WERI-Rb-1 (cell line): ENCODE measurements around the gene GNG7.

Source experiments
- DNase-seq: peaks from one replicate; pipeline ENCODE4 v3.0.0-alpha.2; 2020
- H3K27ac ChIP-seq: fragments of 250-450 bp; sonication (Bioruptor Pico); 2 replicates; pipeline ENCODE4 v1.5.1; 2020; ENCODE audit warnings: mild to moderate bottlenecking, moderate library complexity
- H3K27me3 ChIP-seq: fragments of 250-450 bp; sonication (Bioruptor Pico); 2 replicates; pipeline ENCODE4 v1.5.1; 2021; ENCODE audit warnings: mild to moderate bottlenecking, low read depth, moderate library complexity; ENCODE audit not compliant: insufficient read depth, severe bottlenecking
- H3K36me3 ChIP-seq: fragments of 250-450 bp; sonication (Bioruptor Pico); 2 replicates; pipeline ENCODE4 v1.5.1; 2020; ENCODE audit warnings: mild to moderate bottlenecking, moderate library complexity
- H3K4me3 ChIP-seq: 2 replicates; pipeline ENCODE4 v1.5.1; 2011; ENCODE audit warnings: low read depth, mild to moderate bottlenecking, control low read depth, low read length
- H3K9me3 ChIP-seq: fragments of 250-450 bp; sonication (Bioruptor Pico); 2 replicates; pipeline ENCODE4 v1.5.1; 2021; ENCODE audit warnings: mild to moderate bottlenecking, moderate library complexity; ENCODE audit not compliant: severe bottlenecking
- TF ChIP-seq, protein P1 (sequence below): IDR thresholded peaks from 2 replicates; pipeline ENCODE4 v1.5.1; 2011; ENCODE audit warnings: low read depth, mild to moderate bottlenecking, control low read depth, inconsistent platforms, low read length

Gene GNG7

GRCh38 chr19:2720777-2721569 lies 18.5 kb upstream of the GNG7 start, which contains the start of gene DIRAS1:
Gene DIRAS1, minus strand, starts transcription at chr19:2721372. Its CDS starts 3,566 bp downstream, at chr19:2717806.
- Histone ChIP-seq H3K4me3 (peak within 1 kb of the TSS; percentile 56), H3K27me3 (no peaks in the 10 kb centered on the region), H3K27ac (peak within 1 kb of the TSS; percentile 57), H3K9me3 (peaks cover under 1% of the 10 kb centered on the region), H3K36me3 (peaks cover 7% of the 10 kb centered on the region)
- DNase-seq = peak; percentile 28
- TF ChIP-seq, protein P1, sequence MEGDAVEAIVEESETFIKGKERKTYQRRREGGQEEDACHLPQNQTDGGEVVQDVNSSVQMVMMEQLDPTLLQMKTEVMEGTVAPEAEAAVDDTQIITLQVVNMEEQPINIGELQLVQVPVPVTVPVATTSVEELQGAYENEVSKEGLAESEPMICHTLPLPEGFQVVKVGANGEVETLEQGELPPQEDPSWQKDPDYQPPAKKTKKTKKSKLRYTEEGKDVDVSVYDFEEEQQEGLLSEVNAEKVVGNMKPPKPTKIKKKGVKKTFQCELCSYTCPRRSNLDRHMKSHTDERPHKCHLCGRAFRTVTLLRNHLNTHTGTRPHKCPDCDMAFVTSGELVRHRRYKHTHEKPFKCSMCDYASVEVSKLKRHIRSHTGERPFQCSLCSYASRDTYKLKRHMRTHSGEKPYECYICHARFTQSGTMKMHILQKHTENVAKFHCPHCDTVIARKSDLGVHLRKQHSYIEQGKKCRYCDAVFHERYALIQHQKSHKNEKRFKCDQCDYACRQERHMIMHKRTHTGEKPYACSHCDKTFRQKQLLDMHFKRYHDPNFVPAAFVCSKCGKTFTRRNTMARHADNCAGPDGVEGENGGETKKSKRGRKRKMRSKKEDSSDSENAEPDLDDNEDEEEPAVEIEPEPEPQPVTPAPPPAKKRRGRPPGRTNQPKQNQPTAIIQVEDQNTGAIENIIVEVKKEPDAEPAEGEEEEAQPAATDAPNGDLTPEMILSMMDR = no peak

DNA sequence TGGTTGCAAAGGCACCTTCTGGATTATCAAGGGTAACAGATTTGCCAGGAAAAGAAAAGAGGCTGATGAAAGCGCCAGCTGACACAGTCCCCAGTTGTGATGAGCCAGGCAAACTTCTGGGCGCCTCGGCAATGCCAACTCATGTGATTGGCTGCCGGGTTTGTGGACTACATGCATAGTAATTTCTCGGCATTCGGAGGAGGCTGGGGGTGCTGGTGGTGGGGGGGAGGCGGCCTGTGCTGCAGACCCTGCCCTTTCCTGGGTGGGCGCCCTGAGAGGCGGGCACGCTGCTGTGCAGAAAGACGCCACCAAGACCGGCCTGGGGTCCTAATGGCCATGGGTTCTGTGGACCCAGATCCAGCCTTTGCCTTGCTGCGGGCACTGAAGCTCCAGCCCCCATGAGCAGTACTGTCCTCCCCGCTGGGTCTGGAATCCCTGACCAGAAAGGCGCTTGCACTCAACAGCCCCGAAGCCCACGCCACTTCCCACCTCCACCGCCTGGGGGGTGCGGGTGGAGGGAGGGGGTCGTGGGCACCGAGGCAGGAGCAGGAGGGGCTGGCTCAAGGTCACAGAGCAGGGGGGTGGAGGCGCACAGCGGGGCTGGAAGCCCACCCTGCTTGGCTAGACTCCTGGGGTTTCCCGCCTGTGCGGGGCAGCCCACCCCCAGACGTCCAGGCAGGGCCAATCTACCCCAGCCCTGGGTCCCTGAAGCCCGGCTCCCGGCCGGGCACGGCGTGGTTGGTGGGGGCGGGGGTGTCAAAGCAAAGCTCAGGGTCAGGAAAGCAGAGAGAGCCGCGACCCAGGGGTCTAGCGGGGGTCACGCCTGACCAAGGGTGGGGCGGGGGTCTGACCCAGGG lies 17.7 kb upstream of the GNG7 start:
- TF ChIP-seq, protein P1 = no peak
- no peak for DNase-seq
- H3K27ac ChIP-seq = no peak overlapping the region
- peaks cover 7% of the 10 kb centered on the region for H3K36me3 ChIP-seq
- H3K4me3 ChIP-seq = peak overlapping the region; percentile 56
- H3K9me3 ChIP-seq = peaks cover 8% of the 10 kb centered on the region
- H3K27me3 ChIP-seq = no peaks in the 10 kb centered on the region

DNA sequence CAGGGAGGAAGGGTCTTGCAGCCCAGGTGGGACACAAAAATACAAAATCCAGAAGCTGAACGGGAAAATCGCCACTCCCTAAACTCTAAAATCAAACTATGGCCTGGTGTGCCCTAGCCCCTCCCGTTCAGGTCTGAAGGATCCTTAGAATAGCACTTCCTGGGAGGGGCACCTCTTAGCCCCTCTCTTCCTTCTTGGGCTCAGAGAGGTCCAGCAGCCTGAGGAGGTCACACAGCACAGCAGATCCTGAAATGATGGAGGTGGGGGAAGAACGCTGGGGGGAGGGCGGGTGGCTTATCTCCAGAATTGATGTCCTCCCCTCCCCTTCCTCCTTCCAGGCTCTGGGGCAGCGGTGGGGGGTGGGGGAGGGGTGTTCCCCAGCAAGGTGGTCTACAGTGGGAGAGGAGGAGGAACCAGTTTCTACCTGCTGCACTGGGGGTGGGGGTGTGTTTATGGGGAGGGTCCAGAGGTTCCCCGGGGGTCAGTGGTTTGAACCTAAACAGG lies 16.8 kb upstream of the GNG7 start:
- Histone ChIP-seq H3K9me3 (peaks cover 8% of the 10 kb centered on the region), H3K27ac (no peak overlapping the region), H3K27me3 (no peaks in the 10 kb centered on the region), H3K4me3 (no peak overlapping the region), H3K36me3 (peaks cover 7% of the 10 kb centered on the region)
- no peak for DNase-seq
- TF ChIP-seq, protein P1 = no peak

- no peak overlapping the region for H3K27ac ChIP-seq
- no peak for DNase-seq
- no peak overlapping the region for H3K4me3 ChIP-seq
- no peaks in the 10 kb centered on the region for H3K27me3 ChIP-seq
- H3K9me3 ChIP-seq = peaks cover 8% of the 10 kb centered on the region
- H3K36me3 ChIP-seq = peaks cover 7% of the 10 kb centered on the region
- TF ChIP-seq, protein P1 = no peak
Measured at GRCh38 chr19:2717638-2718541, 15.4 kb upstream of the GNG7 start.
